HG02571 (cell line): ENCODE data around the gene ATP9A.
"Not testable (repeated sequence)": the region's sequence is repeated elsewhere in the genome, so short reads cannot be mapped to it uniquely, and the experiment has no call there.

Source experiments
- ATAC-seq: cut with Tn5 transposase; IDR thresholded peaks from one replicate; pipeline ENCODE4 v1.9.1; 2021; ENCODE audit warnings: mild to moderate bottlenecking, moderate library complexity; ENCODE audit not compliant: unreplicated experiment

The ATP9A gene

GRCh38 chr20:51757226-51757625 is 11.0 kb downstream of the ATP9A start:
- no peak for ATAC-seq

- ATAC-seq, result no peak
Observed at GRCh38 chr20:51756653-51757052, 11.5 kb downstream of the ATP9A start.

- ATAC-seq, result not testable (repeated sequence)
Observed at GRCh38 chr20:51753220-51753619, 15.0 kb downstream of the ATP9A start.

GRCh38 chr20:51752343-51752951 is 15.7 kb downstream of the ATP9A start:
- no peak for ATAC-seq

GRCh38 chr20:51750770-51751388 is 17.3 kb downstream of the ATP9A start:
- ATAC-seq, result no peak

- ATAC-seq, result no peak
Observed at GRCh38 chr20:51750037-51750769, 18.0 kb downstream of the ATP9A start.

GRCh38 chr20:51749674-51750036 is 18.5 kb downstream of the ATP9A start:
- no peak for ATAC-seq

- ATAC-seq, result no peak
Observed at GRCh38 chr20:51747182-51747911, 20.8 kb downstream of the ATP9A start.

- no peak for ATAC-seq
Observed at GRCh38 chr20:51745804-51746203, 22.4 kb downstream of the ATP9A start.

GRCh38 chr20:51740838-51741237 is 27.4 kb downstream of the ATP9A start:
- no peak for ATAC-seq

GRCh38 chr20:51740308-51740707 is 27.9 kb downstream of the ATP9A start:
- not testable (repeated sequence) for ATAC-seq

GRCh38 chr20:51739722-51740249 is 28.4 kb downstream of the ATP9A start:
- ATAC-seq, result no peak

GRCh38 chr20:51738877-51739447 is 29.2 kb downstream of the ATP9A start:
- ATAC-seq, result no peak

GRCh38 chr20:51738261-51738660 is 29.9 kb downstream of the ATP9A start:
- not testable (repeated sequence) for ATAC-seq

- ATAC-seq, result no peak
Observed at GRCh38 chr20:51736947-51737346, 31.2 kb downstream of the ATP9A start.

GRCh38 chr20:51735728-51736600 is 32.2 kb downstream of the ATP9A start:
- no peak for ATAC-seq

- no peak for ATAC-seq
Observed at GRCh38 chr20:51734876-51735720, 33.1 kb downstream of the ATP9A start.

GRCh38 chr20:51733070-51733469 is 35.1 kb downstream of the ATP9A start:
- no peak for ATAC-seq
